ENCODE data around the gene CCIN. TPM values are rescaled to one million over a fixed set of nuclear protein-coding genes. Genes with fewer than 3 reads are reported as not detected.

The CCIN gene
- total RNA-seq, 4 donors from 2014 or later, result 0.34 to 0.49 (median 0.38) TPM; not detected in 1

DNA sequence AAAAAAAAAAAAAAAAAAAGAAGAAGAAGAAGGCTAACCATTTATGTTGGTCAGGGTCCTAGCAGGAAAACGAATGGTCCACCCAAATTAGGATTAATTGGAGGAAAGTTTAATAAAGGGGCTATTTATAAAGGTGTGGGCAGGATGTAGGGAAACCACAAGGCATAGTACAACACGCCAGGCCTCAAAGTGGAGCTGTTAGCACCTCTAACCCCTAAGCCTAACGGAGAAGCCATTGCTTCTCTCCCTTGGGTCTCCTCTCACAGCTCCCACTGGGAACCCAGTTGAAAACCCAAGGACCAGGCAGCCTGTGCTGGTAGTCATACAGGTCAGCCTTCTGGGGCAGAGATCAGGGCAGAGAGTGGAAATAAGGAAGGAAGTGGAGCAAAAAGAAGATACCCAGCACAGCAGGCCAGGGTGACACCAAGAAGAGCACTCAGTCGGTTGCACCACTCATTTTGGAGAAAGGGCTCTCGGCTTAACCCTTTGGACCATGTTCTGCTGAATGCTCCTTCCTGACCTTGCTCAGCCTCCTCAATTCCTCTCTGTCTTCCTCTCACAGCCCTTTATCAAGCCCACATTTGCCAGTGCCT lies 41.4 kb upstream of the CCIN start:
- TF ChIP-seq, protein P1, sequence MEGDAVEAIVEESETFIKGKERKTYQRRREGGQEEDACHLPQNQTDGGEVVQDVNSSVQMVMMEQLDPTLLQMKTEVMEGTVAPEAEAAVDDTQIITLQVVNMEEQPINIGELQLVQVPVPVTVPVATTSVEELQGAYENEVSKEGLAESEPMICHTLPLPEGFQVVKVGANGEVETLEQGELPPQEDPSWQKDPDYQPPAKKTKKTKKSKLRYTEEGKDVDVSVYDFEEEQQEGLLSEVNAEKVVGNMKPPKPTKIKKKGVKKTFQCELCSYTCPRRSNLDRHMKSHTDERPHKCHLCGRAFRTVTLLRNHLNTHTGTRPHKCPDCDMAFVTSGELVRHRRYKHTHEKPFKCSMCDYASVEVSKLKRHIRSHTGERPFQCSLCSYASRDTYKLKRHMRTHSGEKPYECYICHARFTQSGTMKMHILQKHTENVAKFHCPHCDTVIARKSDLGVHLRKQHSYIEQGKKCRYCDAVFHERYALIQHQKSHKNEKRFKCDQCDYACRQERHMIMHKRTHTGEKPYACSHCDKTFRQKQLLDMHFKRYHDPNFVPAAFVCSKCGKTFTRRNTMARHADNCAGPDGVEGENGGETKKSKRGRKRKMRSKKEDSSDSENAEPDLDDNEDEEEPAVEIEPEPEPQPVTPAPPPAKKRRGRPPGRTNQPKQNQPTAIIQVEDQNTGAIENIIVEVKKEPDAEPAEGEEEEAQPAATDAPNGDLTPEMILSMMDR (IDR thresholded peaks at IDR 0.05; ENCODE audit: low read depth), result no peak

DNA sequence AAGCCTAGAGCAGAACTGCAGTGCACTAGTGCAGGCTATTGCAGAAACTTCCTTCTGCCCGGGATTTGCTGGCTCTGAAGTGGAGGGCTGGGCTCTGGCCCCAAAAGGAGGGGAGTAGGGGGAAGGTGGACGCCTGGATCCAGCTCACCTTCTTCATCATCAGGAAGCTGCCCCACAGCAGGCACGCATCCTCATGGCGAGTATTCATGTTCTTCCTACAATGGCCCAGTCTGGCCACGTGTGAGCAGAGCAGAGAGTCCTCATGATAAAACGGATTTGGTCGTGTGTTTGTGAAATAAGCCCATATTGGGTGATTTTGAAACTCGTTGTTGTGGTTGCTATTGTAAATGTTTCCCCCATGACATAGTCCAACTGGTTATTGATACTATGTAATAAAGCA lies 40.8 kb upstream of the CCIN start:
- TF ChIP-seq, protein P1 (IDR thresholded peaks at IDR 0.05; ENCODE audit: low read depth), result no peak

DNA sequence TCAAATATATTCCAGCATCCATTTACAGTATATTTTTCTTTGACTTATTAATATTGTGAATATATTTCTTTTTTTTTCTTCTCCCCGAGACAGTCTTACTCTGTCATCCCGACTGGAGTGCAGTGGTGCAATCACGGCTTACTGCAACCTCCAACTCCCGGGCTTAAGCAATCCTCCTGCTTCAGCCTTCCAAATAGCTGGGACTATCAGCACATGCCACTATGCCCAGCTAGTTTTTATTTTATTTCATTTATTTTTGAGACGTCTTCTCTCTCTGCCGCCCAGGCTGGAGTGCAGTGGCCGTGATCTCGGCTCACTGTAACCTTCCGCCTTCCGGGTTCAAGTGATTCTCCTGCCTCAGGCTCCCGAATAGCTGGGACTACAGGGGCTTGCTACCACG lies 40.0 kb upstream of the CCIN start:
- TF ChIP-seq, protein P1 (IDR thresholded peaks at IDR 0.05; ENCODE audit: low read depth), result no peak

DNA sequence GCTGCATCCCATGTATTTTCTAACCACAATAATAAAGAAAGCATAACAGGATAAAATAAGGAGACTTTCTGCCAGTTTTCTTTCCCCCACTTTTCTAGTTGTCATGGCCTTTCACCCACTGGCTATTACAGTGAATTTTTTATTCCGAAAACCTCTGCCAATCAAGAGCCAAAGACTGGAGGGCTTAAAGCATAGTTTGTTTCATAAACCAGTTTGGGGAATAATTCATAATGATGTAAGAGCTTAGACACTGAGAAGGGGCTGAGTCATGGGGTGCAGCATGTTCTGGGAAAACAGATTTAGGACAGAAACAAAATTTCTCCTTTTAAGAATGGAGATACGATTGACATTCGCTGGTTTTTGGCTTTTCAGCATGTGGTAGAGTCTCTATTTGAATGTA lies 37.1 kb upstream of the CCIN start:
- TF ChIP-seq, protein P1 (IDR thresholded peaks at IDR 0.05; ENCODE audit: low read depth), result no peak

DNA sequence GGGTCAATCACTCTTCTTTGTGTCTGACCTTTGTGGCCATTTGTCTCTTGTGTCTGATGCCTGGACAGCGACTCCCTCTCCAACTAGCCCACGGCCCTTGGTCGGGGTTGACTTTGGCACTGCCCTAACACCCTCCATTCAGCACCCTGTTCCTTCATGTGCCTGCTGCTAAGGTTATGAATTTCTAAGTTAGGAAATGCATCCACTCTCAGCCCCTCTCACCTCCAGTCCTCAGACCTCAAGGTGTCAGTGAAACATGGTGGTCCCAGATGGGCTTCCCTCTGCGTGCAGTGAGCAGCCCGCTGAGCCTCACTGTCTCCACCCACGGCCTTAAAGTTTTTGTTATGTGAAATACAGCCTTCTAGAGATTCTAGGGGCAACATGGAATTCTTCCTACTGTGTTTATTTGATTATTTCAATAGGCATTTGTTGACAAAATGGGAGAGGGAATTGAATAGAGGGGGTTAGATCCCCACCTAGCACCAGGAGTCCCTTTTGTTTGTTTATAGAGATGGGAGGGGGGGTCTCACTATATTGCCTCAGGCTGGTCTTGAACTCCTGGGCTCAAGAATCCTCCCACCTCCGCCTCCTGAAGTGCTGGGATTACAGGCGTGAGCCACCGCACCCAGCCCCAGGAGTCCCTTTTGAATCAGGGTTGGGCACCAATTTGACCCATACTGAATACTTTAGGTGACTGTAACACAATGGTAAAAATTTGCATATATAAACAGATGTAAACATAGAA lies 34.3 kb upstream of the CCIN start:
- TF ChIP-seq, protein P1 (IDR thresholded peaks at IDR 0.05; ENCODE audit: low read depth), result no peak

DNA sequence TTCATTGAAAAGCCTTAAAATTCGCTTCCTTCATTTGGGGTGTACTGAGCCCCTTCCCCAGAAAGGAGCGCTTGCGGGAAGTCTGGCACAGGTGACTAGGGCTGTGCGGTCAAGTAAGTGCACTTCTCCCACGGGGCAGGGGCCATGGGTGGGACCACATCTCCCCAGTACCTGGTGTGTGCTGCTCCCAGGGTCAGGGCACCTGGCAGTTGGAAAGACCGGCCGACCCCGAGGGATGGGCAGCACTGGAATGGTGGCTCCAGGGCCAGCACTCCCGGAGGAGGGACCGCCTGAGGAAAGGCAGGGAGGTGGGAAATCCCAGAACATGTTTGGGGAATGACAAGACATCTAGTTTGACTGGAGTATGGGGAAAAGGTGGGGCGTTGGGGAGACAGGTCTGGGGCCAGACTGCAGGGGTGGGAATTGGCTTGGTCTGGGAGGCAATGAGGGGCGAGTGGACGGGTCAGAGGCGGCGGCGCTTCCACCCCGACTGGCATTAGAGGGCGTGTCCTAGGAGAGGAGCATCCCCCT lies 33.4 kb upstream of the CCIN start:
- TF ChIP-seq, protein P1 (IDR thresholded peaks at IDR 0.05; ENCODE audit: low read depth), result no peak

DNA sequence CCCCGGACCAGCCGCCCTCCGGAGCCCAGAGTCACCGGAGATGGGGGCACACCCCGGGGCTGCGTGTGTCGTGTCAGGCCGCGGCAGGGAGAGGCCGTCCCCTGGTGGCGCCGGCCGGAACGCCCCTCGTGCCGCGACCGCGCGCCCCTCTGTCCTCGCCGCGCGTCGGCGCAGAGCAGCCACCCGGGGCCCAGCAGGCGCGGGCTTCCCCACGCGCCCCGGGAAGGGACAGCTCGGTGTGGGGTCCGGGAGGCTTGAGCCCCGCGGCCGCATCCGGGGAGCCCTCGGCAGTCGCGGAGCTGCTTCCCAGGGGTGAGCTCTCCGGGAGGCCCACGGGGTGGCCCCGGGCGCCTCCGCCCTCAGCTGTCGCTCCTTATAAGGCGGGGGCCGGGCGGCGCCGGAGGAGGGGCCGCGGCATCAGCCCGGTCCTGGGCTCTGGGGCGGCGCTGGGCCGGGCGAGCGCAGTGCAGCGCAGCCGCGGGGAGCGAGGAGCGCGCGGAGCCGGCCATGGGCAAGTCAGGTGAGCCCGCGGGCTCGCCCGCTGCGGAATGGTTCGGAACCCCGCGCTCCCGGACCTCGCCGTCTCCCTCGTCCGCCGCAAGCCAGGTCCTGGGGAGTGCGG lies 32.8 kb upstream of the CCIN start, which contains the start of gene GLIPR2:
Gene GLIPR2, plus strand, starts transcription at position 462 of the 622 bp plus-strand sequence. Its CDS starts 46 bp downstream, at position 508.
- TF ChIP-seq, protein P1 (IDR thresholded peaks at IDR 0.05; ENCODE audit: low read depth), result no peak

Measured in subcutaneous adipose tissue (tissue), 4 donors.